ENCODE results near the gene MET. TPM values are rescaled to one million over a fixed set of nuclear protein-coding genes. Genes with fewer than 3 reads are reported as not detected.

MET gene
- total and polyA plus RNA-seq, 10 donors: 0.68 to 28.8 (median 19.1) TPM

DNA sequence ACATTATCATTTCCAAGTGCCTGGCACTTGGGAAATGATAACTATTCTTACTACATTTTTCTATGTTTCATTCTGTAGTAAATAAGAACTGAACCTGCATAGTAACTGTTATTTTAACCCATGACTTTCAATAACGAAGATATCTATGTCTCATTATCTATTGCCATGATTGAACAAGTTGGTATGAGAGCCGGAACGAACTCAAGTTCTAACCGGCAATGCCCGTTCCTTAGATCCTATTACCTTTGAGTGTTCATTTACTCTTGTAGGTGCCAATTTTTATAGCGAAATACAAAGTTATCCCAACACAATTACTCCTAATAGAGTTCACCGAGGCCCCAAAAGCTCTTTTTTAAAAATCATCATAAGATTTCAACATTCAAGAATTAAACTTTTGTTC is 885 bp upstream of the MET start:
- WGBS, 5 donors: 70 to 82% (median 77%) methylated on average over 7 of the region's 7 CpGs
- Histone ChIP-seq H3K36me3 (no peaks in the 10 kb centered on the region), H3K9me3 (peaks cover 0 to 5% (median 0%) of the 10 kb centered on the region in 8 donors), H3K4me1 (peaks cover 6 to 22% (median 16%) of the 10 kb centered on the region in 6 donors), H3K27me3 (replicated peaks in 1 of 7) (peaks cover 0 to 91% (median 32%) of the 10 kb centered on the region in 7 donors), H3K4me3 (peak overlapping the region in 3 of 8 donors; percentile 32 to 53 (median 44)), H3K27ac (peak overlapping the region in 7 of 8 donors; percentile 67 to 83 (median 79))
- TF ChIP-seq POLR2AphosphoS5 (IDR thresholded peaks at IDR 0.05) (no peak), POLR2A (IDR thresholded peaks at IDR 0.05) (no peak)
- TF ChIP-seq, protein P1, sequence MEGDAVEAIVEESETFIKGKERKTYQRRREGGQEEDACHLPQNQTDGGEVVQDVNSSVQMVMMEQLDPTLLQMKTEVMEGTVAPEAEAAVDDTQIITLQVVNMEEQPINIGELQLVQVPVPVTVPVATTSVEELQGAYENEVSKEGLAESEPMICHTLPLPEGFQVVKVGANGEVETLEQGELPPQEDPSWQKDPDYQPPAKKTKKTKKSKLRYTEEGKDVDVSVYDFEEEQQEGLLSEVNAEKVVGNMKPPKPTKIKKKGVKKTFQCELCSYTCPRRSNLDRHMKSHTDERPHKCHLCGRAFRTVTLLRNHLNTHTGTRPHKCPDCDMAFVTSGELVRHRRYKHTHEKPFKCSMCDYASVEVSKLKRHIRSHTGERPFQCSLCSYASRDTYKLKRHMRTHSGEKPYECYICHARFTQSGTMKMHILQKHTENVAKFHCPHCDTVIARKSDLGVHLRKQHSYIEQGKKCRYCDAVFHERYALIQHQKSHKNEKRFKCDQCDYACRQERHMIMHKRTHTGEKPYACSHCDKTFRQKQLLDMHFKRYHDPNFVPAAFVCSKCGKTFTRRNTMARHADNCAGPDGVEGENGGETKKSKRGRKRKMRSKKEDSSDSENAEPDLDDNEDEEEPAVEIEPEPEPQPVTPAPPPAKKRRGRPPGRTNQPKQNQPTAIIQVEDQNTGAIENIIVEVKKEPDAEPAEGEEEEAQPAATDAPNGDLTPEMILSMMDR (IDR thresholded peaks at IDR 0.05 in 8 of 11, conservative IDR thresholded peaks at IDR 0.05 in 3 of 11): no peak
- intact Hi-C loops (cut with DNase I; ENCODE audit: low total_unique reads): no loop called here
- no peak for DNase-seq

DNA sequence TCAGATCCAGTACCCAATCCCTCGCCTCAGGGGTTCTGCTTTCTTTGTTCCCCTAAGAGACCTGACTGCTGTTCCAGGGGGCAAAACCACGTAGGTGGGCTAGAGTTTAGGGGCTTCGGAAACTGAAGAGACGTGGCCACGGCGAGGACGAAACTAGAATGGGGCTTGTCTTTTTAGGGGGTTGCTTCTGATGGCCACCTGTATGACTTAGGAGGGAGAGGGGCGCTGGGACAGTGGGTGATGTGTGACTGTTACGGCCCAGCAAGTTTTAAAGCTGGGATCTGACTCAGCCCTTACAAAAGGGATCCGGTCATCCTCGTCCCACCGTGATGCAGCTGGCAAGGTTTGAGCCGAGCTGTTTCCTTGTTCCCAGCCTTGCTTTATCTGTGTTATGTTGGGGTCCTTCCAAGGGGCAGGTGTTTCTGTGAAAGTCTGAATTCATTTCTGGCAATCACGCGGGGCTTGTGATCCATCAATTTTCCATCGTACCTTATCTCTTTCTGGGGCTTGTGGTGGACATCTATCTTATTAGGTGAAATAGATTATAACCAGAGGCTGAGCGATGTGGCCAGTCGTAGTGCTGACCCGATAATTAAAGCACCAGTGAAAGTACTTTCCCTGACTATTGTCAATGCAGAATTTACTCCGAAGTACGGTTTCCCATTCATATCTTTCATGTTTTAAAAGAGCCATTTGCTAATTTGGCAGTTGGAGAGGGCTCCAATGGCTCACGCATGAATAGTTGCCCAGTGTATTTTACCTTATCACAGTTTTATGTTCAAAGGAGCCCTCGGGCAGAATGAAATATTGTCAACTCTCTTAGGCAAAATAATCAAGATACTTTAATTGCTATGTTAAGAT is 830 bp downstream of the MET start:
- no peak for DNase-seq
- Histone ChIP-seq H3K36me3 (no peaks in the 10 kb centered on the region), H3K27ac (peak overlapping the region; percentile 40 to 83 (median 78)), H3K9me3 (peaks cover 0 to 5% (median 0%) of the 10 kb centered on the region in 8 donors), H3K4me3 (peak overlapping the region; percentile 20 to 73 (median 43)), H3K4me1 (peaks cover 6 to 22% (median 16%) of the 10 kb centered on the region in 6 donors), H3K27me3 (replicated peaks in 1 of 7) (peaks cover 0 to 87% (median 32%) of the 10 kb centered on the region in 7 donors)
- intact Hi-C loops (cut with DNase I; ENCODE audit: low total_unique reads): no loop called here
- 29 to 53% (median 40%) methylated on average over 23 of the region's 23 CpGs for WGBS, 5 donors
- no peak for TF ChIP-seq POLR2AphosphoS5 (IDR thresholded peaks at IDR 0.05)
- TF ChIP-seq POLR2A (IDR thresholded peaks at IDR 0.05): no peak
- TF ChIP-seq, protein P1 (IDR thresholded peaks at IDR 0.05 in 8 of 11, conservative IDR thresholded peaks at IDR 0.05 in 3 of 11): no peak

DNA sequence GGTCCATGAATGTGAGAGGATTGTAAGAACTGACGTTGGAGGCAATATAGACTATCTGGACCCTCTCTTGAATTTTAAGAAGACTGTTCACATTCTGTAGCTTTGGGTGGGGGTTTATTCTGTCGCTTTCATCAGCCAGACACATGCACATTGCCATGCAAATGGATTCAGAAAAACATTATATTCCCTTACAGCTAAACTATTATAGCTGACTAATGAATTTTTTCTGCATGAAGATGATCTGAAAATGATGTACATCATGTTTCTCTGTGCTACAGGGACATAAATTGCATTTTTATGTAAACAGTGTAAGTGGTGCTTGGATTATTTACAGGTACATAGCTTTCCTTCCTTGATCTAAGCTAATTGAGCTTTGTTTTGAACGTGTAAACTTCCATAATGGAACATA is 1.5 kb downstream of the MET start:
- no peak for DNase-seq
- Histone ChIP-seq H3K27ac (no peak overlapping the region), H3K27me3 (replicated peaks in 1 of 7) (peaks cover 0 to 81% (median 32%) of the 10 kb centered on the region in 7 donors), H3K4me1 (peaks cover 6 to 22% (median 16%) of the 10 kb centered on the region in 6 donors), H3K4me3 (peak overlapping the region in 6 of 8 donors; percentile 14 to 73 (median 47)), H3K36me3 (no peaks in the 10 kb centered on the region), H3K9me3 (peaks cover 0 to 5% (median 0%) of the 10 kb centered on the region in 8 donors)
- TF ChIP-seq POLR2A (IDR thresholded peaks at IDR 0.05): no peak
- TF ChIP-seq, protein P1 (IDR thresholded peaks at IDR 0.05 in 8 of 11, conservative IDR thresholded peaks at IDR 0.05 in 3 of 11): no peak
- TF ChIP-seq POLR2AphosphoS5 (IDR thresholded peaks at IDR 0.05): no peak
- 55 to 71% (median 65%) methylated on average over 3 of the region's 3 CpGs for WGBS, 5 donors
- intact Hi-C loops (cut with DNase I; ENCODE audit: low total_unique reads): no loop called here
